Measurements from ENCODE around the gene ADARB2. TPM values are rescaled to one million over a fixed set of nuclear protein-coding genes. Genes with fewer than 3 reads are reported as not detected.

ADARB2 gene
- total RNA-seq, 4 donors from 2014 or later: 0.32 to 1.6 (median 0.80) TPM

DNA sequence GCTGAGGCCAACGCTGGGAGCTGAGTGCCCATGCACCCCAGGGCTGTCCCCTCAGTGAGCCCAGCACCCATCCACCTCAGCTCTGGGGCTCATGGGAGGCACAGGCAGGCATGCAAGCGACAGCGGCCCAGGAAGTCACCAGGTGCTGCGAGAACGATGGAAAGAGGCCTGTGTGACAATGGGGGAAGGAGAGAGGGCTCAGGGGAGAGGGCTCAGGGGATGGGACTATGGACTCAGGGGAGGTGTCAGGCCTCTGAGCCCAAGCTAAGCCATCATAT is 388.6 kb downstream of the ADARB2 start:
- Histone ChIP-seq H3K4me1 (no peaks in the 10 kb centered on the region), H3K36me3 (no peaks in the 10 kb centered on the region), H3K27ac (no peak overlapping the region), H3K4me3 (no peak overlapping the region), H3K9me3 (no peaks in the 10 kb centered on the region), H3K27me3 (no peaks in the 10 kb centered on the region)
- no peak for DNase-seq (ENCODE audit: low spot score in 2 of 2)
- WGBS: 98% methylated on average over 5 of the region's 5 CpGs
- TF ChIP-seq, protein P1, sequence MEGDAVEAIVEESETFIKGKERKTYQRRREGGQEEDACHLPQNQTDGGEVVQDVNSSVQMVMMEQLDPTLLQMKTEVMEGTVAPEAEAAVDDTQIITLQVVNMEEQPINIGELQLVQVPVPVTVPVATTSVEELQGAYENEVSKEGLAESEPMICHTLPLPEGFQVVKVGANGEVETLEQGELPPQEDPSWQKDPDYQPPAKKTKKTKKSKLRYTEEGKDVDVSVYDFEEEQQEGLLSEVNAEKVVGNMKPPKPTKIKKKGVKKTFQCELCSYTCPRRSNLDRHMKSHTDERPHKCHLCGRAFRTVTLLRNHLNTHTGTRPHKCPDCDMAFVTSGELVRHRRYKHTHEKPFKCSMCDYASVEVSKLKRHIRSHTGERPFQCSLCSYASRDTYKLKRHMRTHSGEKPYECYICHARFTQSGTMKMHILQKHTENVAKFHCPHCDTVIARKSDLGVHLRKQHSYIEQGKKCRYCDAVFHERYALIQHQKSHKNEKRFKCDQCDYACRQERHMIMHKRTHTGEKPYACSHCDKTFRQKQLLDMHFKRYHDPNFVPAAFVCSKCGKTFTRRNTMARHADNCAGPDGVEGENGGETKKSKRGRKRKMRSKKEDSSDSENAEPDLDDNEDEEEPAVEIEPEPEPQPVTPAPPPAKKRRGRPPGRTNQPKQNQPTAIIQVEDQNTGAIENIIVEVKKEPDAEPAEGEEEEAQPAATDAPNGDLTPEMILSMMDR (IDR thresholded peaks at IDR 0.05): no peak

DNA sequence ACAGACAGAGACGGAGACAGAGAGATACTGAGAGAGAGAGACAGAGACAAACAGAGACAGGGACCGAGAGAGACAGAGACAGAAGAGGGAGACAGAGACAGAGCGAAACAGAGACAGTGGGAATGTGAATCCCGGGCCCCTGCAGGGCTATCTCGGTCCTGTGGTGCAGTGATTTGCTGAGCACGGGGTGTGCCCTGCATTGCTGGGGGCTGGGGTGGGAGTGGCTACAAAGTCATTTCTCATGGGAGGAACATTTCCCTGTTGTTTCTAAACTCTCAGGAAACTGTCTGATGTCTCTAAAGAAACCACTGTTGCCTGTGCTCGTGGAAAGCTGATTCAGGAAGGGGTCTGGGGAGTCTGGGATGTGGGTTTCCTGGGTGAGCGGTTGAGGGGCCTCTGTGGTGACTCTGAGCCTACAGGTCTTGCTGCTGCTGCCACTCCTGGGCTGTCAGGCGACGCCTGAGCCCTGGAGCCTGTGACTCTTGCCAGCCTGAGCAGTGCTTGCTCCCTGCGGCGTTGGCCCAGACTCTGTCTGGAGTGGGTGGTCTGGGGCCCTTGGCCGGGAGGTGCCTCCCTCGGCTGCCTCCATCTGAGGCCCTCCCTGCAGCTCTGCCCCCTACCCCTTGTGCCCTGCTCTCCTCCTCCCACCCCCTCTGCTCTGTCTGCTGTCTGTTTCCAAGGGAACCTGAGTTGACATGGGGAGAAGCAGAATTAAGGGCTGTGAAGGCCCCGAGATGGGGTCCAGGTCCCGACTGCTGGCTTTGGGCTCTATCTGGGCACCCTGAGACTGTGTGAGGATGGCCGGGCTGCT is 389.2 kb downstream of the ADARB2 start:
- TF ChIP-seq POLR2A (IDR thresholded peaks at IDR 0.05): no peak
- no peak for TF ChIP-seq EP300 (IDR thresholded peaks at IDR 0.05)
- TF ChIP-seq, protein P1 (IDR thresholded peaks at IDR 0.05): no peak
- no peak for TF ChIP-seq POLR2AphosphoS5 (IDR thresholded peaks at IDR 0.05)
- H3K27me3 ChIP-seq: no peaks in the 10 kb centered on the region
- DNase-seq (ENCODE audit: low spot score in 2 of 2): no peak
- H3K36me3 ChIP-seq: no peaks in the 10 kb centered on the region
- no peaks in the 10 kb centered on the region for H3K4me1 ChIP-seq
- no peaks in the 10 kb centered on the region for H3K9me3 ChIP-seq
- H3K4me3 ChIP-seq: no peak overlapping the region
- H3K27ac ChIP-seq: no peak overlapping the region
- WGBS: 45% methylated on average over 12 of the region's 17 CpGs

DNA sequence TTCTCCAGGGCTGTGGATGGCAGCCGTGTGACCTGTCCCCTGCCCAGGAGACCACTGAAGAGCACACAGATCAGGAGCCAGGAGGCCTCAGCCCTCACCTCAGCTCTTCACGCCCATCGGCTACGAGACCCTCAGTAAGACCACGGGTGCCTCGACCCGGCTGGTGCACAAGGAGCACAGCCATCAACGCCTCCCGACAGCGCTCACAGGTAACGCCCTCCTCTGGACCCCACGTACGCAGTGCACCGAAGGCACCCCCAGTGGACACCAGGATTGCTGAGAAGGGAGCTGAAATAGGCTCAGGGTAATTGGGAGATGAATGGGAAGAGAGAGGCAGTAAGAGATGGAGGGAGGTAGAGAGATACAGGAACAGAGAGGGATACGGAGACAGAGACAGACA is 389.8 kb downstream of the ADARB2 start:
- DNase-seq (ENCODE audit: low spot score in 2 of 2): no peak
- no peaks in the 10 kb centered on the region for H3K4me1 ChIP-seq
- no peaks in the 10 kb centered on the region for H3K27me3 ChIP-seq
- no peaks in the 10 kb centered on the region for H3K9me3 ChIP-seq
- H3K4me3 ChIP-seq: no peak overlapping the region
- WGBS: 92% methylated on average over 9 of the region's 15 CpGs
- TF ChIP-seq POLR2A (IDR thresholded peaks at IDR 0.05): no peak
- TF ChIP-seq EP300 (IDR thresholded peaks at IDR 0.05): no peak
- TF ChIP-seq, protein P1 (IDR thresholded peaks at IDR 0.05): no peak
- no peak for TF ChIP-seq POLR2AphosphoS5 (IDR thresholded peaks at IDR 0.05)
- no peaks in the 10 kb centered on the region for H3K36me3 ChIP-seq
- H3K27ac ChIP-seq: no peak overlapping the region

DNA sequence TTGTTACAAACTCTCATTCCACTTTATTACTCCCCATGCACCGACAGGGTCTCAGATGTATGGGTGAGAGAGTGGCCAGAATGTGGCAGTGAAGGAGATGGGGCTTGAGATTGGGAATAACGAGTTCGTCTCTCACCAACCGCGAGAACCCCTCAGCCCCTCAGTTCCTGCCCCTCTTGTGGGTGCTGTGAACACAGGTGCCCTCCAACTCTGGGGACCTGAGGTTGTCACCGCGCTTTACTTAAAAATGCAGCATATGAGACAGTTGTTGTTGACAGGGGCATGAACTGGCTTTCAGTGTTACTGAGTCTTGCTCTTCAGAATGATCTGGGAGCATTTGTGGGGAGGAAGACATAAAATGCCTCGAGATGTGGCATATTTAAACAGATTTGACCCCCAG is 391.1 kb downstream of the ADARB2 start:
- no peak for DNase-seq (ENCODE audit: low spot score in 2 of 2)
- TF ChIP-seq POLR2AphosphoS5 (IDR thresholded peaks at IDR 0.05): no peak
- no peak for TF ChIP-seq POLR2A (IDR thresholded peaks at IDR 0.05)
- no peak for TF ChIP-seq EP300 (IDR thresholded peaks at IDR 0.05)
- TF ChIP-seq, protein P1 (IDR thresholded peaks at IDR 0.05): no peak
- WGBS: 89% methylated on average over 8 of the region's 8 CpGs
- Histone ChIP-seq H3K36me3 (no peaks in the 10 kb centered on the region), H3K4me3 (no peak overlapping the region), H3K9me3 (no peaks in the 10 kb centered on the region), H3K27me3 (no peaks in the 10 kb centered on the region), H3K27ac (no peak overlapping the region), H3K4me1 (no peaks in the 10 kb centered on the region)

DNA sequence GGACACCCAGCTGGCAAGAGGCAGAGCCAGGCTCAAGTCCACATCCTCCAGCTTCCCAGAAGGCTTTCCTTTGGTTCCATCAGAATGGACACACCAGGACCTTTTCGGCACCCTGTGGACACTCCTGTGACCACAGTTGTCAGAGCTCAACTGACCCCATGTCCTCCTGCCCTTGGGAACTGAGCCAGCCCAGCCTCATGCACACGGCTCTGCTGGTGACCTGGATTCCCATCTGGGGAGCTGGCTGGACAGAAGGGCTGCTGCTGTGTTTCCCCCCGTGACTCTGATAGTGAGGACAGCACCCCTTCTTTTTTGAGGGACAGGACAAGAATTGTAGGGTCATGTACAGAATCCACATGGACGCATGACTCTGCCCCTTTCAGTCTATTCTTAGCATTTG is 392.0 kb downstream of the ADARB2 start:
- TF ChIP-seq, protein P1 (IDR thresholded peaks at IDR 0.05): no peak
- TF ChIP-seq EP300 (IDR thresholded peaks at IDR 0.05): no peak
- TF ChIP-seq POLR2AphosphoS5 (IDR thresholded peaks at IDR 0.05): no peak
- TF ChIP-seq POLR2A (IDR thresholded peaks at IDR 0.05): no peak
- no peaks in the 10 kb centered on the region for H3K36me3 ChIP-seq
- no peaks in the 10 kb centered on the region for H3K9me3 ChIP-seq
- H3K4me1 ChIP-seq: no peaks in the 10 kb centered on the region
- no peak for DNase-seq (ENCODE audit: low spot score in 2 of 2)
- H3K27me3 ChIP-seq: no peaks in the 10 kb centered on the region
- no peak overlapping the region for H3K27ac ChIP-seq
- H3K4me3 ChIP-seq: no peak overlapping the region
- WGBS: 65% methylated on average over 3 of the region's 4 CpGs

All from suprapubic skin (tissue), 4 donors.